GM23338 (cell line): Measurements from ENCODE around the gene TPH2. TPM values are rescaled to one million over a fixed set of nuclear protein-coding genes. Genes with fewer than 3 reads are reported as not detected.

ENCODE experiments used
- ATAC-seq: fragments of 200-7000 bp; cut with Tn5 transposase; 3 replicates; pipeline ENCODE4 v1.9.1; 2020
- DNase-seq: peaks from one replicate; pipeline ENCODE4 v3.0.0-alpha.2; 2015; ENCODE audit warnings: low spot score
- H2AFZ ChIP-seq: fragments of 200-600 bp; sonication (generic); 2 replicates; pipeline ENCODE4 v1.8.0; 2016; ENCODE audit warnings: antibody characterized with exemption, mild to moderate bottlenecking, moderate library complexity
- H3F3A ChIP-seq: fragments of 200-600 bp; sonication (generic); replicated peaks from 2 replicates; pipeline ENCODE4 v1.8.0; 2017; ENCODE audit warnings: antibody characterized with exemption, mixed run types, low read depth
- H3K27ac ChIP-seq: fragments of 200-600 bp; sonication (generic); 2 replicates; pipeline ENCODE4 v1.6.1; 2016; ENCODE audit warnings: low read depth
- H3K27me3 ChIP-seq: fragments of 200-600 bp; sonication (generic); 2 replicates; pipeline ENCODE4 v1.8.0; 2016; ENCODE audit warnings: mild to moderate bottlenecking, mixed run types, moderate library complexity; ENCODE audit not compliant: insufficient read depth
- H3K36me3 ChIP-seq: fragments of 200-600 bp; sonication (generic); 2 replicates; pipeline ENCODE4 v1.8.0; 2016; ENCODE audit warnings: mild to moderate bottlenecking; ENCODE audit not compliant: insufficient read depth
- H3K4me1 ChIP-seq: fragments of 200-600 bp; sonication (generic); 2 replicates; pipeline ENCODE4 v1.8.0; 2016; ENCODE audit warnings: mild to moderate bottlenecking, moderate library complexity; ENCODE audit not compliant: insufficient read depth
- H3K4me2 ChIP-seq: fragments of 200-600 bp; sonication (generic); 2 replicates; pipeline ENCODE4 v1.7.1; 2017; ENCODE audit warnings: mixed run types
- H3K4me3 ChIP-seq: fragments of 200-600 bp; sonication (generic); 2 replicates; pipeline ENCODE4 v1.6.1; 2016; ENCODE audit warnings: mixed run types
- H3K79me2 ChIP-seq: fragments of 200-600 bp; sonication (generic); replicated peaks from 2 replicates; pipeline ENCODE4 v1.8.0; 2017; ENCODE audit warnings: mild to moderate bottlenecking; ENCODE audit not compliant: insufficient read depth
- H3K9me2 ChIP-seq: fragments of 200-600 bp; sonication (generic); 2 replicates; pipeline ENCODE4 v1.8.0; 2017; ENCODE audit not compliant: insufficient read depth
- H4K20me1 ChIP-seq: fragments of 200-600 bp; sonication (generic); replicated peaks from 2 replicates; pipeline ENCODE4 v1.8.0; 2017; ENCODE audit warnings: mild to moderate bottlenecking; ENCODE audit not compliant: insufficient read depth
- H3K27ac Mint-ChIP-seq: 2 replicates; pipeline ENCODE4 v1.8.0; 2020; ENCODE audit warnings: inconsistent platforms, mild to moderate bottlenecking, moderate library complexity, mixed read lengths
- H3K27me3 Mint-ChIP-seq: 3 replicates; pipeline ENCODE4 v1.8.0; 2022; ENCODE audit warnings: low read depth, mild to moderate bottlenecking, moderate library complexity, mixed read lengths, inconsistent platforms; ENCODE audit not compliant: insufficient read depth, poor library complexity
- H3K36me3 Mint-ChIP-seq: 3 replicates; pipeline ENCODE4 v1.8.0; 2021; ENCODE audit warnings: low read depth, mild to moderate bottlenecking, inconsistent platforms, moderate library complexity, mixed read lengths
- H3K4me1 Mint-ChIP-seq: 3 replicates; pipeline ENCODE4 v1.8.0; 2020; ENCODE audit warnings: mild to moderate bottlenecking, inconsistent platforms, mixed read lengths
- H3K4me3 Mint-ChIP-seq: 3 replicates; pipeline ENCODE4 v1.8.0; 2021; ENCODE audit warnings: moderate library complexity, mild to moderate bottlenecking, inconsistent platforms, mixed read lengths
- H3K9me3 Mint-ChIP-seq: 3 replicates; pipeline ENCODE4 v1.8.0; 2020; ENCODE audit warnings: moderate library complexity, mild to moderate bottlenecking, inconsistent platforms, mixed read lengths
- CTCF ChIP-seq, 2 experiments: fragments of 200-600 bp in 1 of 2; sonication (generic) in 1 of 2; conservative IDR thresholded peaks; 2 replicates each; pipeline versions ENCODE4 v1.5.1 to v1.6.1; 2016 to 2017; ENCODE audit warnings: antibody characterized with exemption in 2 of 2, low read depth in 2 of 2, mild to moderate bottlenecking in 2 of 2, moderate library complexity in 1 of 2
- EZH2 ChIP-seq: fragments of 200-600 bp; sonication (generic); IDR thresholded peaks from one replicate; pipeline ENCODE4 v1.8.0; 2017; ENCODE audit warnings: antibody characterized with exemption, mild to moderate bottlenecking, low read depth; ENCODE audit not compliant: unreplicated experiment
- EZH2phosphoT487 ChIP-seq: fragments of 200-600 bp; sonication (generic); IDR thresholded peaks from one replicate; pipeline ENCODE4 v1.8.1; 2018; ENCODE audit warnings: antibody characterized with exemption; ENCODE audit not compliant: unreplicated experiment
- JUNB ChIP-seq: IDR thresholded peaks from one replicate; pipeline ENCODE4 v1.6.1; 2016; ENCODE audit warnings: antibody characterized with exemption; ENCODE audit not compliant: unreplicated experiment
- REST ChIP-seq: IDR thresholded peaks from one replicate; pipeline ENCODE4 v1.6.1; 2018; ENCODE audit warnings: antibody characterized with exemption; ENCODE audit not compliant: unreplicated experiment
- STAT1 ChIP-seq: IDR thresholded peaks from one replicate; pipeline ENCODE4 v1.6.1; 2016; ENCODE audit warnings: antibody characterized with exemption; ENCODE audit not compliant: unreplicated experiment
- ZNF114 ChIP-seq: fragments of 250-450 bp; sonication (Bioruptor Pico); IDR thresholded peaks from 2 replicates; pipeline ENCODE4 v1.5.0; 2020; ENCODE audit warnings: mild to moderate bottlenecking, moderate library complexity
- ZNF331 ChIP-seq: fragments of 250-450 bp; sonication (Bioruptor Pico); IDR thresholded peaks from 2 replicates; pipeline ENCODE4 v1.5.0; 2020; ENCODE audit warnings: low read depth, mild to moderate bottlenecking, moderate library complexity
- polyA plus RNA-seq: library from polyadenylated mRNA; unstranded; fragments of >200 nt; fragmentation: Nextera tagmentation; extraction: Ambion mirVana; gene quantifications from 2 replicates; pipeline ENCODE4 v1.2.1, GENCODE V29; 2016
- total RNA-seq: library from RNA; depleted of rRNA; stranded (reverse); fragments of >200 nt; shearing (Covaris generic); gene quantifications from 2 replicates; pipeline ENCODE4 v1.2.3, GENCODE V29; 2014
- TF ChIP-seq, protein P1 (sequence below): IDR thresholded peaks from 2 replicates; pipeline ENCODE4 v1.6.1; 2016; ENCODE audit warnings: antibody characterized with exemption

Gene TPH2
- total and polyA plus RNA-seq, 2 experiments from 2014 or later = 0.94 to 1.4 TPM

DNA sequence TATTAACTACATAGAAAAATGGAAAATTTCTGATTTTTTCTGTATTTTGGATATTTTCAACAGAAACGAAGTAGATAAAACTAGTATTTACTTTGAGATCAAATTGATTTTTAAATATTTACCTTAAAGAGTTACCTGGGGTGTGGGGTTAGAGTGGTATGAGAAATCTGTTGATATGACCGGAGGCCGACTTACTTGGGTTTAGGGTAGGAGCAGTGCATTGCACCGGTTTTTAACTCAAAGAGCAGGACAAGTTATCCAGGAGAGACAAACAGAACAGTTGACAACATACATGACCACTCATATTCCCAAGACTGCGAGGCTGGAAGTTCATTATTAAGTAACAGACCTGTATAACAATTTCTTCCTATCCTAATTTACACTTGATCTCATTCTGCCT, 31.4 kb downstream of the TPH2 start:
- H3K4me1 Mint-ChIP-seq = peaks cover 28% of the 10 kb centered on the region
- no peaks in the 10 kb centered on the region for H3F3A ChIP-seq
- no peak overlapping the region for H3K27ac ChIP-seq
- no peaks in the 10 kb centered on the region for H3K36me3 ChIP-seq
- TF ChIP-seq, protein P1, sequence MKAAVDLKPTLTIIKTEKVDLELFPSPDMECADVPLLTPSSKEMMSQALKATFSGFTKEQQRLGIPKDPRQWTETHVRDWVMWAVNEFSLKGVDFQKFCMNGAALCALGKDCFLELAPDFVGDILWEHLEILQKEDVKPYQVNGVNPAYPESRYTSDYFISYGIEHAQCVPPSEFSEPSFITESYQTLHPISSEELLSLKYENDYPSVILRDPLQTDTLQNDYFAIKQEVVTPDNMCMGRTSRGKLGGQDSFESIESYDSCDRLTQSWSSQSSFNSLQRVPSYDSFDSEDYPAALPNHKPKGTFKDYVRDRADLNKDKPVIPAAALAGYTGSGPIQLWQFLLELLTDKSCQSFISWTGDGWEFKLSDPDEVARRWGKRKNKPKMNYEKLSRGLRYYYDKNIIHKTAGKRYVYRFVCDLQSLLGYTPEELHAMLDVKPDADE = no peak
- no peak for TF ChIP-seq ZNF331 (CRISPR knock-in tag)
- no peak for TF ChIP-seq JUNB
- TF ChIP-seq EZH2 = no peak
- TF ChIP-seq EZH2phosphoT487 = no peak
- no peak for TF ChIP-seq ZNF114
- TF ChIP-seq STAT1 = no peak
- no peak for TF ChIP-seq CTCF (conservative IDR thresholded peaks at IDR 0.05; ENCODE audit: low read depth in 2 of 2)
- no peak for TF ChIP-seq REST
- H3K4me1 ChIP-seq = peaks cover 20% of the 10 kb centered on the region
- no peak overlapping the region for H3K4me2 ChIP-seq
- no peaks in the 10 kb centered on the region for H3K9me3 Mint-ChIP-seq
- H4K20me1 ChIP-seq = no peaks in the 10 kb centered on the region
- H3K4me3 Mint-ChIP-seq = no peak overlapping the region
- ATAC-seq (no peak), DNase-seq (no peak)
- no peak overlapping the region for H2AFZ ChIP-seq
- no peaks in the 10 kb centered on the region for H3K27me3 ChIP-seq
- H3K36me3 Mint-ChIP-seq = no peaks in the 10 kb centered on the region
- H3K27me3 Mint-ChIP-seq = no peaks in the 10 kb centered on the region
- H3K4me3 ChIP-seq = no peak overlapping the region
- H3K27ac Mint-ChIP-seq = no peak overlapping the region
- H3K9me2 ChIP-seq = peaks cover 6% of the 10 kb centered on the region; the same call in 1 of the 2 replicates
- H3K79me2 ChIP-seq = no peaks in the 10 kb centered on the region
